NCI-H82 treated with DMSO at 0.1 percent for 48 hours (cell line): Measurements from ENCODE around the gene CNOT2.

Experiments
- DNase-seq: peaks from one replicate; lab custom pipeline; 2025; ENCODE audit not compliant: unreplicated experiment; lab: John Stamatoyannopoulos, UW

Gene CNOT2, protein sequence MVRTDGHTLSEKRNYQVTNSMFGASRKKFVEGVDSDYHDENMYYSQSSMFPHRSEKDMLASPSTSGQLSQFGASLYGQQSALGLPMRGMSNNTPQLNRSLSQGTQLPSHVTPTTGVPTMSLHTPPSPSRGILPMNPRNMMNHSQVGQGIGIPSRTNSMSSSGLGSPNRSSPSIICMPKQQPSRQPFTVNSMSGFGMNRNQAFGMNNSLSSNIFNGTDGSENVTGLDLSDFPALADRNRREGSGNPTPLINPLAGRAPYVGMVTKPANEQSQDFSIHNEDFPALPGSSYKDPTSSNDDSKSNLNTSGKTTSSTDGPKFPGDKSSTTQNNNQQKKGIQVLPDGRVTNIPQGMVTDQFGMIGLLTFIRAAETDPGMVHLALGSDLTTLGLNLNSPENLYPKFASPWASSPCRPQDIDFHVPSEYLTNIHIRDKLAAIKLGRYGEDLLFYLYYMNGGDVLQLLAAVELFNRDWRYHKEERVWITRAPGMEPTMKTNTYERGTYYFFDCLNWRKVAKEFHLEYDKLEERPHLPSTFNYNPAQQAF

DNA sequence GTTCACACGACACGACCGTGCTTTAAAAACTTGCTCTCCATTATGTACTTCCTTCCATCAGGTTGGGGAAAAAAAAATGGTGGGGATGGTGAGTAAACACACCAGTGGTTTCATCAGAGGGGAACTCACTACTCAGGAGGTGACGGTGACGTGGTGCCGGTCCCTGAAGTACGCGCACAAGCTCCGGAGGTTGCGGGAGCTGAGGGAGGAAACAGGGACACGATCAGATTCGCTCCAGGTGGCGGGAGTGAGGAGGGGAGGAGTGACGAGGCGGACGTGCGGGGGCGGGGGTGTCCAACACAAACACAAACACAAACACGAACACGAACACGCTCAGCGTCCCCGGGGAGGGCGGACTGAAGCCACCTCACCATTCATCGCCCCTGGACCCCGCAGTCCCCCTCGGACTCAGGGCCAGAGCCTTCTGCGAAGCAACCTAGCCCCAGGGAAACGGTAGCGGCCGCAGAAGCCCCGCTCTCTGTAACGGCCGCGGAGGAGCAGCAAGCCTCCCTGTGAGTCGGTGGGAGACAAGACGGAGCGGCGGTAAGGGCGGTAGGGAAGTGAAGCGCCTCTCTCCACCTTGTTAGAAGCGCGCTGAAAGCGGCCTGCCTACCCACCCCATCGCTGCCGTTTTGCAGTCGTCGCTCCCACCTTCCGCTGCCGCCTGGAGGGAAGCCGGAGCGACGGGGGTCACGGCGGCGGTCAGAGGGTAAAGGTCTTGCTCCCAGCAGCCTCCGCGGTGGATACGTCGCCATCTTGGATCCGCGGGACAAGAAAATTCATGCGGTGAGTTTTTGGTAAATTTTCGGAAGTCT lies at the start of gene CNOT2:
Gene CNOT2 (plus strand): TSS at position 739 of the 815 bp plus-strand sequence. CDS start 34,794 bp downstream, outside the sequence.
- DNase-seq = peak; percentile 61

DNA sequence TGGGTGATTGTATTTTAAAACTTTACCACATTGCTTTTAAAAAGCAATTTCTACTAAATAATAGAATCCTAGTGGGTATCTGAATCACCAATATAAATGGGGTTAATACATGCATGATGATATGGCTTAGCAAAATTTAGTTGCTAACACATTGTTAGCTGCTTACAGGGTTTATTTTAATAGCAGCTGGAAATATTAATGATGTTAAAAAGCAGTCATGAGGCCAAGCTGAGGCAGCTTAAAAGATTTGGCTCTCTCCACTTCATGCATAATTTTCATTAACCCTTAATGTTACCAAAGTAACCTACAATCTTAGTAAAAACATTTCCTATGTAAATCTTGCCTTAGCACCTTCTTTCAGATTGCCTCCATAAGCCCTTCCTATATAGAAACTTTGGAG lies 49.2 kb upstream of the CNOT2 start:
- no peak for DNase-seq

DNA sequence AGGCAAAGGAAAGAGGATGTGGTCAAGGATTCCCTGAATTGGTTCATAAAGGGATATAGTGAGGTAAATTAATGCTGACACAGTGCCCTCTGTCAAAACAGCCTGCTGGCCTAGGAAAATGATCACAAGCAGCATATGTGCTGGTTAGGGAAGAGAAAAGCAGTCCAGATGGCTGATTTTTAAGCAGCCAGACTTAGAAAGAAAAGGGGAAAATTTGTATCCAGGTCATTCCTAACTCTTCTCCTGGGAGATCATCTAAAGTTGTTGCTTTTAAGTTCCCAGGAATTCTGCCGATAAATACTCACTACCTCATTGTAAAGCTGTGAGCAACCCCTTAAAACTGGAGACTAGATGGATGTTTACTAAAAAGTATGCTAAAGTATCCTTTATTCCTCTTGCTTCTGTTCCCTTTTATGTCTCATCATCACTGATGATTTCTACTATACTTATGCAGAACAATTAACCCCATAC lies 46.4 kb upstream of the CNOT2 start:
- DNase-seq = peak; percentile 83

DNA sequence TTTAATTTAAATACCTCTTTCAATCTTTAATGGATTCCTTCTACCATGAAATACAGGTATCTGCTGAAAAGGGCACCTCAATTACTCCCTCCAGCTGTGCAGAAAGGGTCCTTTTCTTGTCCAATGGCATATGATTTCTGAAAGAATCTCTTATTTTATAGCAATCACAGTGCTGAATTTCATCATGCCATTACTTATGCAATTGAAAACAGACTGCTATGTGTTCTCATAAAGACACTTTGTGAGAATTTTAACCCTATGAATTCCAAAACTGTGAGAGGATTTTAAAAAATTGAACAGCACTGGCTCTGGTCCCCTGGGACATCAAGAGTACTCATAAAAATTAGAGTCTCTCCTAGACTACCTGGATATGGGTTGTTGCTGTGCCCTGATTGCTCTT lies 45.9 kb upstream of the CNOT2 start:
- DNase-seq = peak; percentile 37

DNA sequence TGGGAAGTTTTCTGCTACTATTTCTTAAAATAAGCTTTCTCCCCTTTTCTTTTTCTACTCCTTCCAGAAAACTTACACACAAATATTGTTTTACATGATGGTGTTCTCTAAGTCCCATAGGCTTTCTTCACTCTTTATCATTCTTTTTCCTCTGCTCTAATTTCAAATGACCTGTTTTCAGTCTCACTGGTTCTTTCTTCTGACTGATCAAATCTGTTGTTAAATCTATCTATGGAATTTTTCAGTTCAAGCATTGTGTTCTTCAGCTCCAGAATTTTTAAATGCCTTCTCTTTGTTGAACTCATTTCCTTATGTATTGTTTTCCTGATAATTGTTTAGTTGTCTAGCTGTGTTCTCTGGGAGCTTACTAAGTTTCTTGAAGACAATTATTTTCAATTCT lies 29.5 kb upstream of the CNOT2 start:
- no peak for DNase-seq

DNA sequence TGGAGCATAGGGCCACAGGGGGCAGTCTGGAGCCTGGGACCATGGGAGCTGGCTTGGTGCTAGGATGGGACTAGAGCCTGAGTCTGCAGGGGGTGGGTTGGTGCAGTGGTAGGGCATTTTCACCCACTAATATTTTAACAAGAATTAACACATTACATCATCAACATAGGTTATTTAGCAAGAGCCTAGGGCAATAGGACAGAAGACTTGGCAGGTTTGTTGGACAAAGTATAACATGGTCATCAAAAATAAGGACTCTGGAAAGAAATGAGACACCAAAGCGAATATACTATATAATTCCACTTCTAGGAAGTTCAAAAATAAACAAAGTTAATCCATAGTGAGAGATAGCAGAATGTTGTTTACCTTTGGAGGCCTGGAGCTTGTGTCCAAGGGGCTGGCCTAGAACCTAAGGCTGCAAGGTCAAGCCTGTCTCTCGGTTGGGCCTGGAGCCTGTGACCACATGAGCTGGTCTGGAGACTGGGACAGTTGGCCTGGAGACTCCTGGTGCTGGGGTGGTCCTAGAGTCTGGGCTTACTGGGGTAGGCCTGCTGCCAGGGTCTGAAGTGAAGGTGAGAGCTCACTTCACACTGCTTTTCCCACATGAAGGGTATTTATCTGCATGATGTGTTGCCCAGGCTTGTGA lies 28.1 kb upstream of the CNOT2 start:
- DNase-seq = no peak

DNA sequence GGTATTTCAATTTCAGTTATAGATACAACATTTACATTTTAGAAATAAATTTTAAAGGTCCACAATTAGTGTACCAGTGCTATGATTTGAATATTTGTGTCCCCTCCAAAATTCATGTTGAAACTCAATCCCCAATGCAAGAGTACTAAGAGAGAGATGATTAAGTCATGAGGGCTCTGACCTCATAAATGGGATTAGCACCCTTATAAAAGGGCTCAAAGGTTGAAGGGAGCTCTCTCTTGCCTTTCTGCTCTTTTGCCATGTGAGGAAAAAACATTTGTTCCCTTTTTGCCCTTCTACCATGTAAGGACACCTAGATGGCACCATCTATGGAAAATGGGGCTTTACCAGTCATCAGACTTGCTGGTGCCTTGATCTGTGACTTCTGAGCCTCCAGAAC lies 25.8 kb upstream of the CNOT2 start:
- no peak for DNase-seq

DNA sequence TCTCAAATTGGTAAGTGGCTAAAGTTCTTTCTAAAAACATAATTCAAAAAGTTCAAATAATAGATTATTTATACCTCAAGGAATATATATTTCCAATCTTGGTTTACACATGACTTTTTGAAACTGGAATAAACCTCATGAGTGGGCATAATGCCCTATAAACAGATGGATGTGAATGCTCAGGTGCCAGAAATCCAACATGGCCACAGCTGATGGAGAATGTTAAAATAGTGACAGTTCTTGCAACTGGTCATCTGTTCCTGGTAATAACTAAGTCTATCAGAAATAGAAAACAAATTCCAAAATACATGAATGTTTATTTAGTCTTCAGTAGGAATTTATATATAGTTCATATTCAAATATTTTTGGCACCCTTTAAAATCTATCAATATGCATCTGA lies 21.6 kb upstream of the CNOT2 start:
- DNase-seq = no peak

DNA sequence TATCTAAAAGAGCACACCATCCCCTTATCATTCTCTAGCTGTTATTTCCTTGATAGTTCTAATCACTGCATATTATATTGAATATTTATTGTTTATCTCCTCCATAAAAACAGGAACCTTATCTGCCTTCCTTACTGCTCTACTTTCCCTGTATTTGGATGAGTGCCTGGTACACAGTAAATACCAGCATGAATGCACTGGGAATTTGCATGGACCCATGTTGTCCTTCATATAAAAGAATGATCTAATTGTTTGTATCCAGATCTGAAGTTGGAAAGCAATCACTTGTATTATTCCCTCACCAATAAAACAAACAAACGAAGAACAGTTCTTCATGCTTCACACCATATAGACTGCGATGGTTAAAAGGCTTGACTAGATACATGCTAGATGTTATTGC lies 15.3 kb upstream of the CNOT2 start:
- no peak for DNase-seq

DNA sequence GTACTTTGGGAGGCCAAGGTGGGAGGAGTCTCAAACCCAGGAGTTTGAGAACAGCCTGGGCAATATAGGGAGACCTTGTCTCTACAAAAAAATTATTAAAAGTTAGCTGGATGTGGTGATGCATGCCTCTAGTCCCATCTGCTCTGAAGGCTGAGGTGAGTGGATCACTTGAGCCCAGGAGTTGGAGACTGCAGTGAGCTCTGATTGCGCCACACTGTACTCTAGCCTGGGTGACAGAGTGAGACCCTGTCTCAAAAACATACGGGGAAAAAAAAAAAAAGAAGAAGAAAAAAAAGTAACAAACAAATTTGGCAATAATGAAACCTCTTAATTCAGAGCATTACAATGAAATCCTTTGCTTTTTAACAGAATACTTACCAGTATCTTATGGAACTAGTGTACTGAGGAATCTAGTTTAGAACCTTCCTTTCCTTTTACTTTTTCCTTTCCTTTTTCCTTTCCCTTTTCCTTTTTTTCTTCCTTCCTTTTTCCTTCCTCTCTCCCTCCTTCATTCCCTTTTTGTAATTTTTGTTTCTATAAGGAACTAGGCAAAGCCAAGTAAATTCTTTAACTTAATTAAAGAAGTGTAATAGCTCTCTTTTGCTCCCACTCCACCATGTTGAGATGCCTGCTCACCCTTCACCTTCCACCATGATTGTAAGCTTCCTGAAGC lies 12.2 kb upstream of the CNOT2 start:
- DNase-seq = no peak

DNA sequence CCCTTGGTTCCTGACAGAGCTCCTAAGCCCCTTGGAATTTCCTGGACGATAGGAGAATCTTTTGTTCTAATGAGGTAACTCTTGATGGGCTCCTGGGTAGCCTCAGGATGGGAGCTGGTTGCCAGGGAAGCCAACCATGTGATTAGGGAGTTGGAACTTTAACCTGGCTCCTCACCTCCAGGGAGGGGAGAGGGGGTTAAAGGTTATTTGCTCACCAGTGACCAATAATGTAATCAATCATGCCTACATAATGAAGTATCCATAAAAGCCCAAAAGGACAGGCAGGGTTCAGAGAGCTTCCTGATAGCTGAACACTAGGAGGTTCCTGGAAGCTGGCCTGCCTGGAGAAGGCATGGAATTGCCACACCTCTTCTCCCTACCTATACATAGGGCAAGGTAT lies 6.2 kb upstream of the CNOT2 start:
- no peak for DNase-seq

DNA sequence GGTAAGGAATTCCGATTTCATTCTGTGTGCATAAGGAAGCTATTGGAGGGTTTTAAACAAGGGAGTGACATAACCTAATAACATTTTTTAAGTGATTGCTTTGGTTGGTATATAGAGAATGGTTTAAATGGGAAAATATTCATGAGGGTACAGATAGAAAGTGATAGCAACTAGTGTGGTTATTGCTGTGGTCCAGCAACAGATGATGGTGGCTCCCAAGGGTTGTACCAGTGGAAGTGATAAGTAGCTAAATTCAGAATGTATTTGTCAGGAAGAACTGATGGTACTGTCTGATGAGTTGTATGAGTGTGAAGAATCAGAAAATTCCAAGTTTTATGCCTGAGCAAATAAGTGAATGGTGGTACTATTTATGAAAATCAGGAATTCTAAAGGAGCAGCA lies 2.6 kb upstream of the CNOT2 start:
- DNase-seq = no peak

DNA sequence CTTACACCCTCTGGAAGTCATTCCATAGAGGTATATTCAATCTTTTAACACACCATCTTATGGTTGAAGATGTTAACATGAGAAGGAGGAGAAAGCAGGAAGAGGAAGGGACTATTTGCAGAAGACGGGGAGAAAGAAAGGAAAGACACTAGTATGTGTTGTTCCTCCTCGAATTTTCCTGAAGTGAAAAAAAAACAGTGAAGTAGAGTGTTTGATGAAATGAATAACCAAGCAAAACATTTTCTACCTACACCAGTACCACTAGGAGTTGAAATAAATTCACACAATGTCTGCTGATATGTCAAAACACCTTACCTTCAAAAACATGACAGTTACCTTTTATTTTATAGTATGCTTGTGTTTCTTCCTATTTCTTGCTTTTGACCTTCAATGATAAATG lies 1.4 kb upstream of the CNOT2 start:
- DNase-seq = no peak

DNA sequence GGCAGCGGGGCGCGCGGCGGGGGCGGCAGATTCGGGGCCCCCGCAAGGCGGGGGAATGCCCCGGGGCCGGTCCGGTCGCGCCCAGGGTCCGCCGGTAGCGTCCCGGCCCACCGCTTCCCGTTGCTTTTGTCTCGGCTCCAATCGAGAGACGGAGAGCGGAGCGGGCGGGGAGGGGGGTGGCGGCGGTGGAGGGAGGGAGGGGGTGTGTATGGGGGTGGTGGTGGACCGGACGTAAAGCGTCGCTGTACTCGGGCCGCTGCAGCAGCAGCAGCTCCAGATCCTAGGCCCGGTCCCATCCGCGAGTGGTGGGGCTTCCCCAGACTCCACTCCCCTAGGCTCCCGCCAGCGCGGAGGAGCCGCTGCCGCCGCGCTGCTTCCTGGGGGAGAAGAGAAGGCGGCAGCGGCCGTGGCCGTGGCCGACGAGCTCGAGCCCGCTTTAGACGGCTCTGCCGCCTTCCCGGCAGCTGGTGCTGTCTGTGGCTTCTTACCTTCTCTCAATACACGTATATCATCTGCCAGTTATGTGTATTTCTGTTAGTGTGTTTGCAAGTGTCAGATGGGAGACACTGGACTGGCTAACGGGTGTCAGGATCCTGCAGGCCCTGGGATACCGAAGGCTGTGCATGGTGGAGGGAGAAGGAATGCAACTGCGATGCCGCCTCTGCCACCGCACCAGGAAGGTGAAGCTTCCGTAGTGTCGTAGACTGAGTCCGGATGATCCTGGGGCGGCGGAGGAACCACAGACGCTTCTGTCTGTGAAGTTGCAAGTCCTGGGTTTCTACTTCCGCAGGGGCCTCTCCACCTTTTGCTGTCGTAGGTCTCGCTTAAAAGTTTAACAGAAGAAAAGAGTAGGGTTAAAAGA lies 508 bp downstream of the CNOT2 start:
- DNase-seq = peak; percentile 34

DNA sequence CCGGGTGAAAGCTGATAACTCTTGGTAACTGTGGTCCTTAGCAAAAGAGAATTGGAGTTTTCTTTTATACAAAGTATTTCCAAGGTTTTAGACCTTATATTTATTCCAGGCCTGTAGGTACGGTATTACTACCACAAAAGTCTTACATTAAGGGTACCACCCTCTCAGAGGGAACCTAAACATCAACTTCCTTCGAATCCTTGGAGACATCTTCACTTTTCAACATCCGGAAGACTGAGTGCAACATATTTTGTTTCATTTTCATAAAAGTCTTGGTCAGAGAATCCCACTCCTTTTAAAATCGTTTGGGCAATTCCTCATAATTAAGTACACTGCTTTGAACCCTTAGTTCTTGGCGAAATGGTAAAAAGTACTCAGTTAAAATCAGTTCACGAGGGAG lies 1.2 kb downstream of the CNOT2 start:
- DNase-seq = no peak

DNA sequence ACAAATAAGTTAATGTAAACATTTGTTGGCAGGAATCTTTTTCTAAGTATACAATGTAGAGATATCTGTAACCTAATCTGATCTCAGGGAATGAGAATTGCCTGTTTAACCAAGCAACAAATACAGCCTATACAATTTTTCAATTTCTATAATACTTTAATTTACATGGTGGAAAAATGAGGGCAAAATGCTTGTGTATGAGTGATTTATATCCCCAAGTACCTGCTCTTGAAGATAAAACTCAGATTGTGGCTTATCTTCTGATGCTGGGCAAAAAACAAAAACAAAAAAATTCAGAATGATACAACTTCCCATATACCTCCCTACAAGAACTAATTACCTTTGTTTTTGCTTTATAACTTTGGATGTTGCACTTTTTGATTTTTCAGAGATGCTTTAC lies 2.2 kb downstream of the CNOT2 start:
- DNase-seq = no peak

DNA sequence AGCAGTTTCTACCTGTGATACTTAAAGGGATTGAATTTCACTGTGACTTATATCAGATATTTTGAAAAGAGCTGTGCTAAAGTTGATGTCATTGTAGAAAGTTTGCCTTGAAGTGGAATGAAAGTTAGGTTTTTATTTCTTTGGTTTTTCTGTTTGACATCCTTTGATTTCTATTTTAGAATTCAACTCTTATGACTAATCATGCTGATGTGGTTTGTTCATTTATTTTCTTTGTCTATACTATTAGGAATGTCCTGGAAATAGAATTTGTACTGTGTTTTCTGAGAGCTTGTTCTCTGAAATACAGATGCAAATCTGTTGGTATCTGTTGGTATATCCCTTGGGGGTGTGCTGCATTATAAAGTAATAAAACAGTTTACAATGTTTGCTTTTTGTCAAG lies 3.3 kb downstream of the CNOT2 start:
- DNase-seq = no peak

DNA sequence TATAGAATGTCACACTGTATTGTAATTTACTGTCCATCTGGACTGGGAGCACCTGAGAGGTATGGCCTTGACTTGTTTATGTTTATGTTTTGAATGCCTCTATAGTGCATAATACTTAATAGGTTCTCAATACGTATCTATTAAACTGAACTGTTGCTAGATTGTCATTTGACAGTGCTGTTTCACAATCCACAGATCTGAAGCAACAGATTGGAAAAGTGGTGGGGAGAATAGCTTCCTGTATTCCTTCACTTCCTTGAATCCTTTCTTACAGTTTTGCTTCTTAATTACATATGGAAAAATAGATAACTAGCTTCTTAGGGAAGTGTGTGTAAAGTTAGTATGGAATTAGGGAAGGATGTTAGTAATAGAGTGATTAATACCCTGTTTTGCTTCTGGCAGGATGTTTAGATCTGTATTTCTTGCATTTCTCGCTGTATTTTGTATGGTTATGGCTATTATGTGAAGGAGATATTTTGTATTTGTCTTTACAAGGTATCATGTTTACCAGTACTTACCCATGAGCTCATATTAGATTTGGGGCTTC lies 4.5 kb downstream of the CNOT2 start:
- DNase-seq = no peak

DNA sequence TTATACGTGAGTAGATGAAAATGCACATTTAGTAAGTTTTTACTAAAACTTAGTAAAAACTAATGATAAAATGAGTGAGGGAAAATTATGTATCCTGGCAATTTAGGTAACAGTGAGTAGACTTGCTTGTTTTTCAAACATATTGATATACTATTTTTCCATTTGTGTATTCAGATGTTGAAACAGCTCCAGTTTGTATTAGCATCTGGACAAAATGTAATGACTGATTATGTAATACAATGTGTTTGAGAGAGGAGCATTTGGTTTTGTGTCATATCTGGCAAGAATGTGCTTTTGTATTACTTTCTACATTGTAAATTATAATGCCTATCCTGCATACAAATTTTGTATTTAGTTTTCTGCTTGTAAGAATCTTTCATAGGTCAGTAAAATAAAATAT lies 5.6 kb downstream of the CNOT2 start:
- DNase-seq = no peak

DNA sequence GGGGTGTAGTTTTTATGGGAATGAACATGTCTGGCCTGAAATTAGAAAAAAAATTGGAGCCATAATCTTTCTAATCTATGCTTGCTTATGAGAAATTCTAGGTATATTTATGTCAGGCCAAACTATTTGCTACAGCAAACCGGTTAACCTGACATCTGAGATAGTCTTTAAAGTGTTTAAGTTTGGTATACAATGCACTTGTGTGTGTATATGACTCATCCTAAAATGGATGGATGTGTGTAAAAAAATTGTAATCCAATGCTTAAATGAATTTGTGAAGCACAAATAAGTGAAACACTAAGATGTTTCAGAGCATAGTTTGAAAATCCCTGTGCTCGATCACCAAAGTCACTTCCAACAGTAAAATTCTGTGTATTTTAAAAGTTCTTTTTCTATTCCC lies 6.7 kb downstream of the CNOT2 start:
- no peak for DNase-seq
